ENCODE results near the gene KITLG.
A peak's percentile ranks its signal among the peaks of the same experiment; 100 is the strongest.
"Not testable (repeated sequence)": the region's sequence is repeated elsewhere in the genome, so short reads cannot be mapped to it uniquely, and the experiment has no call there.

Gene KITLG

DNA sequence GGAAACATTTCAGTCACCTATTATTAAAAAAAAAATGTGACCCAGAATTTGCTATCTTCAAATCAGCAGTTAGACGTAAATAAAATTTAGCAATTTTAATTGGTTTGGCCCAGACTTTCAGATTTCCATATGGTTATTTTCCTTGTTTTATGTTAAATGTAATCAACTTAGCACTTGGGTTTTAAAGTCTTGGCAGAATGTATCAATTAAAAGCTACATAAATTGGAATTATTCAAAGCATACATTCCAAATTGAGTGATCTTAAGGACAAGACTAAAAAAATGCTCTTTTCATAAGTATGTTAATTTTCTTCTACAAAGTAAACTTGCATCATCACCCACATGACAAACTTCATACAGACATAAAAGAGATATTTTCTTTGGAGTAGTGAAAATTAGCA, 3.4 kb downstream of the KITLG start:
- no peak for DNase-seq (ENCODE audit: low spot score)

DNA sequence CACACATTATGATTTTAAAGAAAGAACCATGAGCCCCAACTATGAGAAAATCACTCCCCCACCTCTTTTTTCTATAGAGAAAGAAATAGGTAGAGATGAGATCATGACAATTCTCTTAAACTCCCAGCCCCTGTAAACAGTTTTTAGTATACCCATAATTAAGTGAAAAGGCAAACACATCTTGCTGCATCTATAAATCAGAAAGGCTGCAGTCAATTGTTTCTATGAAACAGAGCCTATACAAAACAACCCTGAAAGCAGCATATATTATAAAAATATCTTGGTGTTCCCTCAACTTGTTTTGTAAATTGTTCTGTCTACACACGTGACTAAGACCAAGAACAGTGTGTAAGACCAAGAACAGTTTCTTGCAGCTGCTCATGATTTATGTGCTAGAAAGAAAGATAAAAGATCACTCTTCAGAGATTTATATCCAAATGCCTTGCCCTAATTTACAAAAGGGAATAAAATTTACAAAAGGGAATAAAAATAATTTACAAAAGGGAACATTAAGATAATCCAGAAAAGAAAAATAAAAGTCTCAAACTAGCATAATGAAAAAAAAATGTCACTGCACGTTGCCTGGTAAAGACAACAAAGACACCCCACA, 4.8 kb downstream of the KITLG start:
- no peak for DNase-seq (ENCODE audit: low spot score)

GRCh38 chr12:88574278-88574677, 6.0 kb downstream of the KITLG start:
- DNase-seq (ENCODE audit: low spot score): no peak

DNA sequence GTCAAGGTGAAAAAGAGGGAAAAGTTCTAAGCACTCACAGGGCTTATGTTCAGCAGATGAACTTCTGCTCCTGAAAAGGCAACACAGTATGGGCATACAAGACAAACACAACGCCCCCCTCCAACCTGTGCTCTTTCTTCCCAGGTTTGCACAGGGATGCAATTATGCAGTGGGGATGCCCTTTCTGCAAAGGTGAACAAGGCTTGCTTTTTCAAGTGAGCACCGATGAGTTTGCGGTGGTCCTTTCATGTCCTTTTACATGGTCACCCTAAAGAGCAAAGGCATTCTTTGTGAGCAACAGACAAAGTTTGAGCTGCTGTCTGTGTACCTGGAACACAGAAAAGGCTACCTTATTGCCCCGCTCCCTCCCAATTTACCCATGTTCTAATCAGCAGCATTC, 6.7 kb downstream of the KITLG start:
- DNase-seq (ENCODE audit: low spot score): no peak

- no peak for DNase-seq (ENCODE audit: low spot score)
Observed at GRCh38 chr12:88572781-88573549, 7.3 kb downstream of the KITLG start.

GRCh38 chr12:88571543-88571942, 8.7 kb downstream of the KITLG start:
- DNase-seq (ENCODE audit: low spot score): no peak

- DNase-seq (ENCODE audit: low spot score): no peak
Observed at GRCh38 chr12:88570103-88570502, 10.2 kb downstream of the KITLG start.

GRCh38 chr12:88566430-88566829, 13.8 kb downstream of the KITLG start:
- DNase-seq (ENCODE audit: low spot score): no peak

GRCh38 chr12:88562846-88563582, 17.3 kb downstream of the KITLG start:
- no peak for DNase-seq (ENCODE audit: low spot score)

DNA sequence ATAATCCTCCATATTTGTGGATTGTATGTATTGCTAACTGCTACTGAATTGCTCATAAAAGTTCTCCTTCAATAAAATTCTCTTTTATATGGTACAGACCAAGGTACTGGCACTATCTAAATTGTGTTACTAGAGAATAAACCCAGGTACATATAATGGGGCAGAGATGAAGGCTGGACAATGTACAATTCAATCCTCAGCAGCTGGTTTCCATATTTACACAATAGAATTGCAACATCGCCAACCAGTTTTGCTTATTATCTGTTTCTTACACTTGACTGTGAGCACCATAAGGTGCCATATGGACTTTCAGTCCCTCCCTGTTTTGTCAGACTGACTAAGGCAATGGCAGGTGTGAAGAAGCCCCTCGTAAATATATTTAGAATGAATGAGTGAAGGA, 18.1 kb downstream of the KITLG start:
- no peak for DNase-seq (ENCODE audit: low spot score)

DNA sequence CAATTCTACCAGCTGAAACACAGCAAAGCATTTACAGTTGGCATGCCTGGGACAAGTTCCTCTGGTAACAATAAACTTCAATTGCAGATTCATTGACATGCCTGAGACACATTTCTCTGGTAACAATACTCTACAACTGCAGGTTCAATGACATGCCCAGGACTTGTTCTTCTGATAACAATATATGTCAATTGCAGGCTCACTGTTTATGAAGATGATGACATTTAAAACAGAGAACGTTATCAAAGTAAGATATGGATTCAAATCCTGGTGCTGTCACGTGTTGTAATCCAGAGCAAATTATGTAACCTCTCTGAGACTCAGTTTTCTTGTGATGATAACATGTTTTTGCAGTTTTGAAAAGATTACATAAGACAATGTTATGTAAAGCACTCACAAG, 20.5 kb downstream of the KITLG start:
- DNase-seq (ENCODE audit: low spot score): no peak

DNA sequence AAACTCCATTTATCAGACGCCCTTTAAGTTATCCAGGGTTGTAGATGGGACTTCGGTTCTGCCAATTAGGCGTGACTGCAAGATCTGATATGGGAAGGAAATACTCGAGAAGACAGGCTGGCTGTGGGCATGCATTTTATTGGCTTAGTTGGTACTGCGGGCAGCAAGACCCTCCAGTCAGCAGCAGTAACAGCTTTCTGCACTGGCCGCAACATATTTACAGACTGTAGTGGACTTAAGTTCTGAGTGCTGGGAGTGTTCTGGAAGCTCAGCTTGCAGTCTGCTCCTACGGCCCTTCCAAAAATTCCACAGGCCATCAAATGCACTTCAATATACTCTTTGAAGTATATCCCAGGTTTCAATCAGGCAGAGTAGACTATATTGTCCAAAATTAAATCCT, 21.1 kb downstream of the KITLG start:
- no peak for DNase-seq (ENCODE audit: low spot score)

- DNase-seq (ENCODE audit: low spot score): no peak
Observed at GRCh38 chr12:88558340-88558867, 21.9 kb downstream of the KITLG start.

DNA sequence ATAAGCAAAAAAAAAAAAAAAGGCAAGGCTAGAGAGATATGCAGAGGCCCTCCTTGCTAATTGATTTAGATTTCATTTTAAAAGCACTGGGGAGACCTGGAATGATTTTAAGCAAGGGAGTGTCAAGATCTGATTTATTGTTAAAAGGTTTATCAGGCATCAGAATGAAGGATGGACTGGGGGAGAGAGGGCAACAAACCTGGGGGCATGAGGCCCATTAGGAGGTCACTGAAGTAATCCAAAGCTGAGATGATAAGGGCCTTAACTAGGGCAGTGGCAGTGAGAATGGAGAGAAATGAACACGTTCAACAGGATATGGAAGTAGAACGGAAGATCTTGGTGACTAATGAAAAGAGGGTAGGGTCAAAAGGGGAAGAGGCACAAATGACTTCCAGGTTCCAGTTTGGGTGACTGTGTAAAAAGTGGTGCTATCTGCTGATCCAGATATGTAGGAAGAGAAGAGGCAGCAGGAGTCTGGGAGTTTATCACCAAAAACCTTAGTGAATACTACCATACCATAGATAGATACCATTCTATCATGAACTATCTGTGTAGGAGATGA, 24.0 kb downstream of the KITLG start:
- peak; percentile 92 for DNase-seq (ENCODE audit: low spot score)

DNA sequence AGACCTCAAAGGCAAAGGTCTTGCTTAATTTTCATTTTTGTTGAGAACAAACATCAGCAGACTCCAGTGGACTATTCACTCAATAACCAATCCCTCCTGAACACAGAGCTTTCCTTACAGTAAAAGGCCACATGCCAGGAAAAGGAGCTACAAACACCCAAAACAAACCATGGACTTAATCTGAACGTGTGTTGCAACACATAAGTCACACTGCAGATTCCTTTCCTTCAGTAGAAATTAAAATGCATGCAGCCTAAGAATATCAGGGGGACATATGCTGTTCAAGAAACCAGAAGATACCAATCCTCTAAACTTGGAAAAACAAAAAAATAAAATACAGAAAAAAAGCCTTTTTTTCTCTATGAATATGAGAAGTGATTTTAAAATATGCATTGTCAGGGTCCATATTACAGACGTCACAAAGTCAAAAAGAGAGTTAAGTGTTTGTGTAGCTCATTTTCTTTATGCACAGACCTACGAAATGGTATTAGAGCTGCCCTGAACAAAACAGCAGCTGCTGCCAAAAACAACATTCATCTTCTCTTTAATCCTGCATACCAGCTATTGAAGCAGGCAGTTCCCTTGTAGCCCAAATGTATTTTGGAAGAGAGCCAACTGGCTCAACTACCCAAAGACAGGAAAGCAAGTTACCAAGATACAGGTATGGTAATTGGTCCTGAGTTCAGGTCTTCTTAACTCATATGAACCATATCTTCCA, 26.2 kb downstream of the KITLG start:
- DNase-seq (ENCODE audit: low spot score): no peak

DNA sequence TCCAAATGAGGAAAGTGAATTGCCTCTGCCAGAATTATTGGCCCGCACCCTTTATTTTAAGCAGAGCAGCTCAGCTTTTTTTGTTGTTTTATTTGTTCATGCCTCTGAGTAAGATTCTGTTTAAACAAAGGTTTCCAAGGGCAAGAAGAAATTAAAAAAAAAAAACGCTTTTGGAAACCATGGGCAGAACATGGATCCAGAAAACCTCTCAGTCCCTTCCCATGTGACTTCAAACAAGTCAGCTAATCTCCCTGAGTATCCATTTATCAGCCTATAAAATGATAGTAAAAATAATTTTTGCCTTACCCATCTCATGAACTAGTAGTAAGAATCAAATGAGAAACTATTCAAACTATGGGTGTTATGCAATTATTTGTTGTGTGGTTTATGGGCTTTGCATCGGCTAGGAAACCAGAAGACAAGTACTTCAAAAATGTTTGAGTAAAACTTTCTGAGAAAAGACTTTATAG, 27.6 kb downstream of the KITLG start:
- no peak for DNase-seq (ENCODE audit: low spot score)

DNA sequence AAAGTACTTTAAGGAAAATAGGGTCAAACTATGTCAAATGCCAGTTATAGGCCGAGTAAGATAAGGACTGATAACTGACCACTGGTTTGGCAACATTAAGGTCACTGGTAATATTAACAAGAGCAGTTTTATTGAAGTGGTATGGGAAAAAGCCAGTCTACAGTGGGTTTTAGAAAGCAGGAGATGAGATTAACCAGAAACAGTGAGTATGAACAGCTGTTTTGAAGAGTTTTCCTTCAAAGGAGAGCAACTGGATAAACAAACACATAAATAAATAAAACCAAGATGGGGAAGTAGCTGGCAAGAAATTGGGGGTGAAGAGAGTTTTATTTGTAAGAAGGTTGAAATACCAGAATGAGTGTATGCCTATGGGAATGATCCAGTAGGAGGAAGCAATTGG, 30.3 kb downstream of the KITLG start:
- DNase-seq (ENCODE audit: low spot score): no peak

- not testable (repeated sequence) for DNase-seq (ENCODE audit: low spot score)
Observed at GRCh38 chr12:88547949-88548348, 32.3 kb downstream of the KITLG start.

DNA sequence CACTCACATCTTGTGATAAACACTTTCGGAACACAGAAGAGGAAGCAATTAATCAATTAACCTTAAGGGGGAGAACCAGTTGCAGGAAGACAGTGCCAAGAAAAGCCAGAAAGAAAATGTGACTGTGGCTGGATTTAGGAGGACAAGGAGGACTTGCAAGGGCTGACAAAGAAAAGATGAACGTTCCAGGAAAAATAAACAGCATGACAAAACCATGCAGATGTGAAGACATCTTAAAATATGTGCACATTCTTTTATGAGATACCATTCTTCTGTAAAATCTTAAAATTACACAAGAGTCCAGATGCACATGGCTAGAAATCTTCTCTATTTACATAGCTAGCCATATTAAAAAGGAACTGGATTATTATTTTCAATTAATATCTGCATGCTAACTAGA, 33.4 kb downstream of the KITLG start:
- no peak for DNase-seq (ENCODE audit: low spot score)

- no peak for DNase-seq (ENCODE audit: low spot score)
Observed at GRCh38 chr12:88546226-88546625, 34.0 kb downstream of the KITLG start.
